Lung microvascular endothelial cell (primary cell): ENCODE measurements around the gene SLC34A1. TPM values are rescaled to one million over a fixed set of nuclear protein-coding genes. Genes with fewer than 3 reads are reported as not detected.
A peak's percentile ranks its signal among the peaks of the same experiment; 100 is the strongest.

ENCODE experiments used
- DNase-seq, 2 donors: peaks; one replicate each; pipeline versions ENCODE4 v3.0.0 to v3.0.0-alpha.2; 2010; ENCODE audit warnings: low read depth in 2 of 2
- total RNA-seq: library from RNA; depleted of rRNA; stranded (reverse); fragments of >200 nt; gene quantifications from 2 replicates; pipeline ENCODE4 v1.2.1, GENCODE V29; 2014

SLC34A1 gene
- total RNA-seq, 1 donor from 2014 or later = not detected

DNA sequence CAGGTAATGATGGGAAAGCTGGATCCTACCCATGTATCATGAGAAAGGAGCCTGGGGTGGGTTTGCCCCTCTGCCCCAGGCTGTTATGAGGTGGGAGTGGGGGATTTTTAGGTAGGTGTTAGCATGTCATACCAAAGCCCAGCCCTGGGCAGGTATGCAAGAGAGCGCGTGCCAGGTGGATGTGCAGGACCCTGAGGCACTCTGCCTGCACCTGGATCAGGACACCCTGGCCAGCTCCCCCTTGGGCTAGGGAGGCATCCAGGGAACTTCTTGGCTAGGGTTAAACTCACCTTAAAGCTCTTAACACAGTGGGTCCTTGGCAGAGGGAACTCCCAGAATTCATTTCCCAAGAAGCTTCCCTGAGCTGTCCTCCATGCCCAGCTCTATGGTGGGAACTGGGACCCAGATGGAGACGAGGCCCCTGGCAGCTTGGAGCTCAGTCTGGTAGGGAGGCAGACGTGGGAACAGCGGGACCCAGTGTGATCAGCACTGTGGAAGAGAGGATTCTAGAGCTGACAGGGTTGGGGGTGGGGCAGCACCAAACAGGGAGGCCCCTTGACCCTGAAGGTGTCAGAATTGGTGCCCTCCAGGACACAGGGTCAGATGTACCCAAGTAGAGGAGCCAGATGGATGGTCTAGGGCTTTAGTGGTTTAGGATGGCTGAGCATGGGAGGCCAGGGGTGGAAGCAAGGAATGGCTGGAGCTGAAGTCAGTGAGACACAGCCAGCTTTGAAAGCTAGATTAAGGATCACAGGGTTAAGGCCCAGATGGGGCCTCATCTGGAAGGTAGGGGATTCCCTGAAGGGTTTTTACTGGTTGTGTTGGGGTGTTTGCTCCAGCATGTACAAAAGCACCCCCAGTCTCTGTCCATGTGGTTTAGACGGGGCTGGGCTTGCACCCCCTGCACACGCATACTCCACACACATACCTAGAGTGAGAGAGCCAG is 60.1 kb downstream of the SLC34A1 start:
- DNase-seq = no peak

DNA sequence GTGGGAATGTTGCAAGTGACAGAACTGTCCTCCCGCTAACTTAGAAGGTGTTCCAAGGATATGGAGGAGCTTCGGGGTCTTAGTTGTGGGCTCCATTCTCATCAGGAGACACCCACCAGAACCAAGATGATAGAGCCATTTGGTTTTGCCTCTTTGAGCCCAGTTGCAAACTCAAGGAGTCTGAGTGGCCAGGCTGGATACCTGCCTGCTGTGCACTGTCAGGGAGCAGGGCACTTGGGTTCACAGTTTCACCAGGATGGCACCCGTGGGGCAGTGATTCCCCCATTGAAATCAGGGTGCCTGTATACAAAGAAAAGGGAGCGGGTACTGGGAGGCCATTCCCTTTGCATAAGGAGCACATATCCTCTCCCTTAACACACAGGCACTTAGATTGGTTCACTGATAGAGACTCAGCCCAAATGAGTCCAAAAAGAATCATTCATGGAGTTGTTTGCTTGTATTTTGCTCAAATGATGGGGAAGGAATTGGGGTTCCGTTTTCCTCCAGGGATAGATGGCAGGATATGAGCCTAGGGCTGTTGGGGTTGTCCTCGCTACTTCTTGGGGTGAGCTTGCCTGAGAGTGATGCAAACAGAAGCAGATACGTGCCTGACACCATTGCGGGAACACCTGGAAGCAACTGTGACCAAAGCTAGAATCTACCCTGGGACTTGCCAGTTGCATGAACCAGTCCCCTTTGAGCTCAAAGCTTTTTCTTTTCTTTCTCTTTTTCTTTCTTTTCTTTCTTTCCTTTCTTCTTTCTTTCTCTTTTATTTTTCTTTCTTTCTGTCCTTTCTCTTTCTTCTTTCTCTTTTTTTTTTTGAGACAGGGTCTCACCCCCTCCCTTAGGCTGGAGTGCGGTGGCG is 61.0 kb downstream of the SLC34A1 start:
- no peak for DNase-seq

DNA sequence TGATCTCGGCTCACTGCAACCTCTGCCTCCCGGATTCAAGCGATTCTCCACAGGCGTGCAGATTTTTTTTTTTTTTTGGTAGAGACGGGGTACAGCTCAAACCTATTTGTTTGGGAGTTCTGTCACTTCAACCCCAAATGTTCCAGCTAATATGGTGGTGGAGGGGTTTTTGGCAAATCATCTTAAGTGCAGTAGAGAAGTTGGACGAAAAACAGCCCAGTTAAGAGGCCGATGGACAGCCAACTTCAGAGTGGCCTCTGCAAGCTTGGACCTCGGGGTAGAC is 61.6 kb downstream of the SLC34A1 start:
- no peak for DNase-seq

DNA sequence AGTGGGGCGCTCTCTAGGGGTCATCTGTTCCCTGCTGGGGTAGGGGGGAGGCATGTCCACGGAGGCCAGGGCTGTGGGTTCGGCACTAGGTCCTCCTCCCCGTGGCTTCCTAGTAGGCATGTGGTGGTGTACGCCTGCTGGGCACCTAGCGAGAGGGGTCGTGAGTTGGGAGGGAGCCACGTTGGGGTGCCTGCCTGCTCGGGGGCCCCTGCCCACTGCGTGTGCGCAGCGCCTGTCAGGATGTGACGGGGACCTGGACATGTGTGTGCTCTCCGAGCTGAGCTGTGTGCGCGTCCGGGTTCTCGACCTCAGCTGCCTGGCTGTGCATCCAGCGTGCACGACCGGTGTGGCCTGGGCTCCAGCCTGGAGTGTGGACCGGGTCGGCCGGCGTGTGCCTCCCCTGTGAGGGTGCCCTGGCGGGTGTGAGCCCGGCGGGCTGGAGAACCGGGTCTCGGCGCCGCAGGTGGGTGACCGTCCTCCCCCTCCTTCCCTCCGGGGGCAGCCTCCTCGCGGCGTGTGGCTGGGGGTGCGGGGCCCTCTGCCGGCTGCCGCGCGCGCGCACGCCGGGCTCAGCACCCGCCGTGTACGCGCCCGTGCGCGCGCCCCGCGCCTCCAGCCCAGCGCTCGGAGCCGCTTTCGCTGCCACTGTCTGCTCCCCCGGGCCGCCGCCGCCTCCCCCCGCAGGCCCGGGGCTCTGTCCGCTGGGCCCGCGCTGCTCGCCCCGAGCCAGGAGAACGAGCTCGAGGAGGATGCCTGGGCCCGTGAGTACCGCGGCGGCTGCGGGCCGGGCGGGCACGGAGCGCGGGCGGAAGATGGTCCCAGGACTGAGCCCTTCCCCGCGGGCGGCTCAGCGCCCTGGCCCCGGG is 62.2 kb downstream of the SLC34A1 start, which contains the start of gene PRR7:
TSS of gene PRR7 (plus strand) at position 615 of the 866 bp plus-strand sequence. CDS start 8,254 bp downstream, outside the sequence.
- DNase-seq = peak; percentile 71 to 80

DNA sequence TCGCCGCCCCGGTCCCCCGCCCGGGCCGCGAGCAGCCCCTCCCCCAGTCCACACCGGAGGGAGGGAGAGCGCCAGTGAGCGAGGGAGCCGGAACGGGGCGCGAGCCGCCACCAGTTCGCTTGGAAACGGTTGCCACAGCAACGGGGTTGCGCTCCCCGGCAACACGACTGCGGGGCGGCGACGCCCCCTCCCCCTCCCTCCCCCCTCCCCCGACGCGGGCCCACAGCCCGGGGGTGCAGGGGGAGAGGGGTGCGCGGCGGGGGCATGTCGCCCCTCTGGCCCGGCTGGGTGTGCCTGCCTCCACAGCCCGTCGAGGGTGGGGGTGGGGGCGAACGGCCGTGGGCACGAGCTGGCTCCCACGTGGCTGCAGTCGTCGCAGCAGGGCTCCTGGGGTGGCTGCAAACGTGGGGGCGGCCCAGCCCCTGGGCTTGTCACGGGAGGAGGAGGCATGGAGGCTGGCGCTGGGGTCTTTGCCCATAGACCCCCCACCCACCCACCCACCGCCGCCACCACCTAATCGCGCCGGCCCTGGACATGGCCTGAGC is 62.9 kb downstream of the SLC34A1 start:
- DNase-seq = peak; percentile 29 to 54

DNA sequence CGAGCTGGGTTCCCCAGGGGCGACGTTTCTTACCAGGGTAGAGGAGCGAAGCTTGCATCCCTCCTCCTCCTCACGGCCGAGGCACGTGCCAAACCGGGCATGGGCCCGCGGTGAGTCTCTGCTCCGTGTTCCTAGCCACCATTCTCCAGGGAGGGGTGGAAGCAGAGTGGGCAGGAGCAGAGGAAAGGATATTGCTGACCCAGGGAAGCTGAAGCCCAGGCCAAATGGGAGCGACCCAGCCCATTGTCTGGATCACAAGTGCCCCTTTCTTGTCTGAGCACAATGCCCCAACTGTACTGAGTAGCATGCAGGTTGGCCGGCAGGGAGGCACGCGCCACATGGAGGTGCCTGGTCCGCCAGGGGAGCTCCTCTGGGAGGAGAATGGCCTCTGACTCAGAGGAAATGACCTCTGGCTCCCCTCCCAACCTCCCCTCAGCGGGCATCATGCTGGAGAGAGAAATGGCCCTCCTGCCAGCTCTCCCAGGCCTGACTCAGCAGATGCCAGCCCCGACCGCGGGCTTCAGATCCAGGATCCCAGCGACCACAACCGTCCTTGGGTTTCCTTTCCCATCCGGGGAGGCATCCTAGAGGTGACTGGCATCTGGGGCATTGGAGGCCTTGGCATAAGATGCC is 63.5 kb downstream of the SLC34A1 start:
- peak; percentile 42 to 54 for DNase-seq

Other genes with a start within 250 kb of the SLC34A1 start
- gene RAB24, start 80.7 kb upstream of the SLC34A1 start, total RNA-seq = 8.7 and 13.9 TPM in 2 replicates
- 109 and 112 TPM in 2 replicates for gene PRELID1, start 80.6 kb upstream of the SLC34A1 start, total RNA-seq
- gene MXD3, start 72.5 kb upstream of the SLC34A1 start, total RNA-seq = 8.1 and 10.5 TPM in 2 replicates
- gene LMAN2, start 32.8 kb upstream of the SLC34A1 start, total RNA-seq = 289 and 376 TPM in 2 replicates
- 2.8 and 4.4 TPM in 2 replicates for gene RGS14, start 26.5 kb upstream of the SLC34A1 start, total RNA-seq
- gene PFN3, start 16.2 kb downstream of the SLC34A1 start, total RNA-seq = not detected in 2 replicates
- gene F12, start 25.1 kb downstream of the SLC34A1 start, total RNA-seq = 0.40 and 0.44 TPM in 2 replicates
- 11.3 and 14.7 TPM in 2 replicates for gene GRK6, start 42.2 kb downstream of the SLC34A1 start, total RNA-seq
- 1.2 and 2.2 TPM in 2 replicates for gene PRR7, start 62.4 kb downstream of the SLC34A1 start, total RNA-seq
- gene DBN1, start 89.2 kb downstream of the SLC34A1 start, total RNA-seq = 88.9 and 112 TPM in 2 replicates
- gene PDLIM7, start 113.2 kb downstream of the SLC34A1 start, total RNA-seq = 24.4 and 30.1 TPM in 2 replicates
- gene DOK3, start 125.4 kb downstream of the SLC34A1 start, total RNA-seq = 0.79 and 2.0 TPM in 2 replicates
- 62.1 and 64.5 TPM in 2 replicates for gene DDX41, start 132.5 kb downstream of the SLC34A1 start, total RNA-seq
- 7.8 and 16.3 TPM in 2 replicates for gene FAM193B, start 170.1 kb downstream of the SLC34A1 start, total RNA-seq
- gene TMED9, start 207.8 kb downstream of the SLC34A1 start, total RNA-seq = 122 and 133 TPM in 2 replicates
- gene B4GALT7, start 215.7 kb downstream of the SLC34A1 start, total RNA-seq = 19.8 and 24.2 TPM in 2 replicates